ENCODE data around the gene ZNF200.
"Not testable (repeated sequence)": the region's sequence is repeated elsewhere in the genome, so short reads cannot be mapped to it uniquely, and the experiment has no call there.

ZNF200 gene

GRCh38 chr16:3234857-3235561, at the start of gene ZNF200:
Gene ZNF200, minus strand, starts transcription at chr16:3235158. Its CDS starts 1,403 bp downstream, at chr16:3233755.
- DNase-seq, result peak; percentile 95

DNA sequence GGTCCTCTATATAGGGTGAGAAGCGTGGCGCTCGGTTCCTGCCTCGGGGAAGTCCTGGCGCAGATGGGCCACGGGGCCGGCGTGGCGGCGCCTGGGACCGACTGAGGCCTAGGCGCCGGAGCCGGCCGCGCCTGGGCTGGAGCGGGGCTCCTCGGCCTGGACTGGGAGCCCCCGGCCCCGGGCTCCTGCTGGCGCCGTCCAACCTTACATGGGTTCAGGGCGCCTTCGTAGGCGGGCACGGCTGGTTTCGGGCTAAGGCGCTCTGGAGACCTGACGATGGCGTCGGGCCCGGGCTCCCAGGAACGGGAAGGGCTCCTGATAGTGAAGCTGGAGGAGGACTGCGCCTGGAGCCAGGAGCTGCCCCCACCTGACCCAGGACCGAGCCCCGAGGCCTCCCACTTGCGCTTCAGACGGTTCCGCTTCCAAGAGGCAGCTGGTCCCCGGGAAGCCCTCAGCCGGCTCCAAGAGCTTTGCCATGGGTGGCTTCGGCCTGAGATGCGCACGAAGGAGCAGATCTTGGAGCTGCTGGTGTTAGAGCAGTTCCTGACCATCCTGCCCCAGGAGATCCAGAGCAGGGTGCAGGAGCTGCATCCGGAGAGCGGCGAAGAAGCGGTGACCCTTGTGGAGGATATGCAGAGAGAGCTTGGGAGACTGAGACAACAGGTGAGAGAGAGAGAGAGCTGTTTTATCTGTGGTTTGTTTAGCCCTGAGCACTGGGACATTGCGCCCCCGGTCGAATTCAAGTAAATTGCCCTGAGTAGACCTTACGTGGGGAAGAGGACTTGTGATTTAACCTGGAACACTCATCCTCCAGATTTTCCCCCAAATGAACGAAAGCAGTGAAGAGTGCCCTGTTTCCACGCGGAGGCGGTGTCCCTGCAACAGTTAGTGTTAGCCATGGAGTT, 48.8 kb upstream of the ZNF200 start:
- no peak for DNase-seq

GRCh38 chr16:3282730-3283542, 48.0 kb upstream of the ZNF200 start, which contains the start of gene ZNF263:
Gene ZNF263, plus strand, starts transcription at chr16:3283491. Its CDS starts 328 bp downstream, at chr16:3283819.
- DNase-seq, result peak; percentile 98

DNA sequence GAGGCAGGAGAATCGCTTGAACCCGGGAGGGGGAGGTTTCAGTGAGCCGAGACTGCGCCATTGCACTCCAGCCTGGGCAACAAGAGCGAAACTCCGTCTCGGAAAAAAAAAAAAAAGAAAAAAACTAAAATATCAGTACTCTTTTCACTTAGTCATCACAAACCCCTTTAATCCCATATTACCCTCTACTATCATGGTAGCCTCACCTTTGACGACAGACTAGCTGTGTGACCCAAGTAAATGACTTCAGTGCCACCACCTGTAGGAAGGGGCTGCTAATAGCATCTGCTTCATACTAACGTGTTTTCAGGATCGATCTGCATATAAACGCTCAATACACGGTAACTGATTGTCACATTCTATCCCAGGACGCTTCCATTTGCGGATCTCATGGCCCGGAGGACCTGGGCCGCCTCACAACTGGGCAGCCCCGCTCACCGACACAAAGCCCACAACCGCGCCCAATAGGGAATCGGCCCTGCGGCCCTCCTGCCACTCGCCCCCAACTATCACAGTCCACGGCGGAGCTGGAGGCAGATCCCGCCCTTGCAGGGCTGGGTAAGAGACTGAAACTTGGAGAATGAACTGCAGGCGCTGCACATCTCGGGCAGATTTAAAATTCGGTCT, 47.3 kb upstream of the ZNF200 start:
- no peak for DNase-seq

DNA sequence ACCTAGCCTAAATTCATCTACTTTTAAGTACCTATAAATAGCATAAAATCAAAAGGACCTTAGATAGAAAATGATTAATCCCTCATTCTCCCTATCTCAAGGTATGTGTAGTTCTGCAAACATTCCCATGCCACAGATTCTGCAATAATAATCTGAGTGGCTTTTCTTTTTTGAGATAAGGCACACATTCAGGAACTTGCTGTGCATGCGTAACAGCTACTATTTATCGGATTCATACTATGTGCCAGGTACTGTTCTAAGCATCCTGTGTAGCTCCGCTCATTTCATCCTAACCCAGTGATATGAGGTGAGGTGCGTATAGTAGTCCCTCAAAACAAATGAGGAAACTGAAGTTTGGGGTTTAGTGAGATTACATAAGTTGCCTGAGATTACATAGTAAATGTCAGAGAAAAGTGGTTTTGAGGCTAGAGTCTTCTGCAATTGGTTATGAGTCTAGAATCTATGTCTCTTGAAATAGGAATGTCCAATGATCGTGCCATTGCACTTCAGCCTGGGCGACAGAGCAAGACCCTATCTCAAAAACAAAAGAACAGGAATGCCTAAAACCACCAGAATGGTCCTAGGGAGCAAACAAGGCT, 46.4 kb upstream of the ZNF200 start:
- DNase-seq, result no peak

GRCh38 chr16:3276679-3277078, 41.7 kb upstream of the ZNF200 start:
- no peak for DNase-seq

DNA sequence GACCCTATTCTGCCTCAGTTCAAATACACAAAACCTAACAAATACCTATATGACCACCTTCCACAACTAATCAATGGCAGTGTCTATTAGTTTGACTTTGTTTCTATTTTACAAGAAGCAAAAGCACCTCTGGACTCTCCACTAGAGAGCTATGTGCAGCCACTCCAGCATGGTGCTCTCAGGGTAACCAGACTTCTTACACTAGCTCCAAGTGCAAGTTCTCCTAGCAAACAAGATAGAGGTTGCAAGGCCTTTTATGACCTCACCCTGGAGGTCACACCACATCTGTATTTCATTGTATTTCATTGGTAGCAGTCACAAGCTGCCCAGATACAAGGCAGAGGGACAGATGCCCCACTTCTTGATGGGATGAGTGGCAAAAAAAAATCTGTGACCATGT, 40.0 kb upstream of the ZNF200 start:
- no peak for DNase-seq

- DNase-seq, result no peak
Observed at GRCh38 chr16:3274490-3274889, 39.5 kb upstream of the ZNF200 start.

DNA sequence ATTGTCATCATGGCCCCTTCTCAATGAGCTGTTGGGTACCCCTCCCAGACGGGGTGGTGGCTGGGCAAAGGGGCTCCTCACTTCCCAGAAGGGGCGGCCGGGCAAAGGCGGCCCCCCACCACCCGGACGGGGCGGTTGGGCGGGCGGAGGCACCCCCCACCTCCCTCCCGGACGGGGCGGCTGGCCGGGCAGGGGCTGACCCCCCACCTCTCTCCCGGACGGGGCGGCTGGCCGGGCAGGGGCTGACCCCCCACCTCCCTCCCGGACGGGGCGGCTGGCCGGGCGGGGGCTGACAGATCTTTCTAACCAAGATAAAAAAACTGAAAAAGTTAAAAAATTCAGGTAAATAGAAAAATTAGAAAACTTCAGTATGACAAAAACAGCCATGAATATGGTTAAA, 36.3 kb upstream of the ZNF200 start:
- not testable (repeated sequence) for DNase-seq

DNA sequence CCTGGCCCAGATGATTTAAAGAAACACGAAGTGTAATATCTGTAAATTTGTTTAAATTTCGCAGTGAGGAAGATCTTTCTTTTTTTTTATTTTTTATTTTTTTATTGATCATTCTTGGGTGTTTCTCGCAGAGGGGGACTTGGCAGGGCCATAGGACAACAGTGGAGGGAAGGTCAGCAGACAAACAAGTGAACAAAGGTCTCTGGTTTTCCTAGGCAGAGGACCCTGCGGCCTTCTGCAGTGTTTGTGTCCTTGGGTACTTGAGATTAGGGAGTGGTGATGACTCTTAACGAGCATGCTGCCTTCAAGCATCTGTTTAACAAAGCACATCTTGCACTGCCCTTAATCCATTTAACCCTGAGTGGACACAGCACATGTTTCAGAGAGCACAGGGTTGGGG, 35.8 kb upstream of the ZNF200 start:
- DNase-seq, result not testable (repeated sequence)

GRCh38 chr16:3268294-3268693, 33.3 kb upstream of the ZNF200 start:
- DNase-seq, result no peak

DNA sequence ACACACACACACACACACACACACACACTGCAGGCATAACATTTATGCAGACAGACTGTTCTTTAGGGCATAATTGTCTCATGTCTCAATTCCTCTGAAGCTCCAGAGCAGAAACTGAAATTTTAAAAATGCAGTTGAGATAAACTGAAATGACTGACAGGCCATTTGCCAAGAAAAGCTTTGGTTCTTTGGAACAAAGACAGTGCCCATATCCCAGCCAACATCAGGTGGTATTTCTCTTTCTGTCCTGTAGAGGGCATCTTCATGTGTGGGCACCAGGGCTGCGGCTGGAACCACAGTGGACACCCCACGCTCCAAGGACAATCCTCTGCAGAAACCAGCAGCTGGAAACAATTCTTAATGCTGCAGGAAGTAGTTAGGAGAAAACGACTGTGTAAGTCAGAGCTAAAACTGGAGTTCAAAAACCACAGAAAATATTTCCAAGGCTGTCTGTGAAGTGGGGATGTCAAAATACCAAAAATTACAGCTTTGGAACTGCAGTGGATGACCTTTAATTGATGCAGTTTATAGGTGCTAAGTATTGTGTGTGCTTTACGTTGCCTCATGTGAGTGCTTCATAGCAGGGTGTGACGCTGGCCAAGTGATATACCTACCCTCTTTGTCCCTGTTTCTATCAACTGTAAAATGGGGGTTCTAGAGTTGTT, 32.0 kb upstream of the ZNF200 start:
- DNase-seq, result peak; percentile 55

DNA sequence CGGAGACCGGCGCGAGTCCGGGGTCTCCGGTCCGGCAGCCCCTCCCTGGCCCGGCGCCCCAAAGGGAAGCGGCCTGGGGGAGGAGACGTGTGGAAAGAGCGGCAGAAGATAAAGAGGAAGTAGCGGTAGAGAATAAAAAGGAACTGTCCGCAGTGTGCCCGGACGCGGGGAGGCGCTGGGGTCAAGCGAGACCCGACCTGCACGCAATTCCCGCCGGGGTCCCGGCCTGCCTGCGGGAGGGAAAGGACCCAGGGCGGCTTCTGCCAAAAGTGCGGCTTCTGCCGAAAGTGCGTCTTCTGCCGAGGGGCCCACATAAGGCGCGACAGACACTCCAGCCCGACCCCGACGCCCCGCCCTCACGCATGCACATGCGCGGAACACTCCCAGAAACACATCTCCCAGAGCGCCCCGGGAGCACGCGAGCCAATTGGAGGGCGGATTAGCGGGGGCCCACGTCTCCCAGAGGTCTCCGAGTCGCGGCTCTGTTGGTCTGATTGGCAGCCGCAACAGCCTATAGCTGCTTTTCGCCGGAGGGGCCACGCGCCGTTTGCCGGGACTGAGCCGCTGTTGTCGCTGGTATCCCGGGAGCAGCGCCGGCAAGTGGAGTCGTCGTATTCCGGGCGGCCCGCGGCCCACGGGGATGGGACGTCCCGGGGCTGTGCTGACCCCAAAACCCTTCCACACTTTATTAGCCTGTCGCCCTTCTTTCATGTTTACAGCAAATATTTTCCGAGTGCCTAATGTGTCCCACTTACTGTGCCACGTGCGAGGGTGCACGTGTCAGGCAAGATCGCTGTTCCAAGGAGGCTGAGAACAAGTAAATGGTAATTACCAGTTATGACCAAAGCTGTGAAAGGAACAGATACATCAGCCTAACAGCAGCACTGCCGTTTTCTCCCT, 29.4 kb upstream of the ZNF200 start:
- peak; percentile 97 for DNase-seq

- no peak for DNase-seq
Observed at GRCh38 chr16:3262517-3262916, 27.6 kb upstream of the ZNF200 start.

DNA sequence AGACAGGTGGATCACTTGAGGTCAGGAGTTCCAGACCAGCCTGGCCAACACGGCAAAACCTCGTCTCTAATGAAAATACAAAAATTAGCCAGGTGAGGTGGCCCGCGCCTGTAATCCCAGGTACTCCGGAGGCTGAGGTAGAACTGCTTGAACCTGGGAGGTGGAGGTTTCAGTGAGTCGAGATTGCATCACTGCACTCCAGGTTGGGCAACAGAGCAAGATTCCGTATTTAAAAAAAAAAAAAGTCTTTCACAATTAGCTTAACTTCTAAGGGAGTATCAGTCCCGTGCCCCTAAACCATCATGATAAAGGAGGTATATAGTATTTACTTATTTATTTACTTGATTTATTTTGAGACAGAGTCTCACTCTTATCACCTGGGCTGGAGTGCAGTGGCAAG, 24.9 kb upstream of the ZNF200 start:
- DNase-seq, result no peak

- peak; percentile 36 for DNase-seq
Observed at GRCh38 chr16:3256866-3257465, 22.0 kb upstream of the ZNF200 start.

GRCh38 chr16:3256146-3256865, 21.3 kb upstream of the ZNF200 start, which contains the start of gene MEFV:
Gene MEFV, minus strand, starts transcription at chr16:3256633. Its CDS starts 46 bp downstream, at chr16:3256587.
- peak; percentile 5 for DNase-seq

DNA sequence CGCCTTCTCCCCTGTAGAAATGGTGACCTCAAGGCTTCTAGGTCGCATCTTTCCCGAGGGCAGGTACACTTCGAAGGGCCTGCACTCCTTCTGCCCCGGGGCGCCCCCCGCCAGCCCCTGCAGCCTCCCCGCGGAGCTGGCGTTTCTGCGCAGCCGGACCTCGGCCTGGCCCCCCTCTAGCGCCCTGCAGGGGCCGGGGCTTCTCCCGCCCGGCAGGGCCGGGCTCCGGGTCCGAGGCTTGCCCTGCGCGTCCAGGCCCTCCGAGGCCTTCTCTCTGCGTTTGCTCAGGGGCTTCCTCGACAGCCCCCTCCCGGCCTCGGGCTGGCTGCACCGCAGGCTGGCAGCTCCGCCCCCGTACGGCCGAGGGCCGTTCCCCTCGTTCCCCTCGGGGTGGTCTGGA, 19.4 kb upstream of the ZNF200 start:
- DNase-seq, result no peak

GRCh38 chr16:3252967-3253366, 18.0 kb upstream of the ZNF200 start:
- no peak for DNase-seq
